Astrocyte (in vitro differentiated cells and primary cell): Measurements from ENCODE around the gene CRYBB1. TPM values are rescaled to one million over a fixed set of nuclear protein-coding genes. Genes with fewer than 3 reads are reported as not detected.

Experiments
- DNase-seq: peaks from one replicate; pipeline ENCODE4 v3.0.0-alpha.2; 2010; ENCODE audit warnings: low read depth
- FAIRE-seq: peaks from 2 replicates; lab custom pipeline; 2011; peaks lifted over from hg19 to GRCh38; lab: Jason Lieb, UNC
- H2AFZ ChIP-seq: 2 replicates; pipeline ENCODE4 v1.6.0; 2012; ENCODE audit warnings: low read depth, low read length, inconsistent platforms
- H3K27ac ChIP-seq: 2 replicates; pipeline ENCODE4 v1.5.1; 2011; ENCODE audit warnings: low read depth, low read length, inconsistent platforms
- H3K27me3 ChIP-seq: 2 replicates; pipeline ENCODE4 v1.6.0; 2011; ENCODE audit warnings: low read length, inconsistent platforms; ENCODE audit not compliant: insufficient read depth
- H3K36me3 ChIP-seq: 2 replicates; pipeline ENCODE4 v1.5.1; 2011; ENCODE audit warnings: low read length, inconsistent platforms; ENCODE audit not compliant: insufficient read depth
- H3K4me1 ChIP-seq: 2 replicates; pipeline ENCODE4 v1.5.1; 2011; ENCODE audit warnings: low read length, inconsistent platforms; ENCODE audit not compliant: insufficient read depth
- H3K4me2 ChIP-seq: 2 replicates; pipeline ENCODE4 v1.6.0; 2012; ENCODE audit warnings: low read length, inconsistent platforms
- H3K4me3 ChIP-seq: 2 replicates; pipeline ENCODE4 v1.5.1; 2011; ENCODE audit warnings: low read depth, mild to moderate bottlenecking, low read length, inconsistent platforms; ENCODE audit not compliant: insufficient read depth
- H3K79me2 ChIP-seq: 2 replicates; pipeline ENCODE4 v1.6.0; 2012; ENCODE audit warnings: mild to moderate bottlenecking, low read length, inconsistent platforms; ENCODE audit not compliant: insufficient read depth
- H3K9ac ChIP-seq: 2 replicates; pipeline ENCODE4 v1.6.0; 2012; ENCODE audit warnings: mild to moderate bottlenecking, low read length, inconsistent platforms
- H3K9me3 ChIP-seq: 2 replicates; pipeline ENCODE4 v1.5.1; 2012; ENCODE audit warnings: low read depth, mild to moderate bottlenecking, low read length, inconsistent platforms; ENCODE audit not compliant: insufficient read depth
- H4K20me1 ChIP-seq: 2 replicates; pipeline ENCODE4 v1.6.0; 2012; ENCODE audit warnings: low read length, inconsistent platforms; ENCODE audit not compliant: insufficient read depth
- H3K27ac Mint-ChIP-seq: one replicate; pipeline ENCODE4 v1.8.0; 2021; ENCODE audit warnings: mild to moderate bottlenecking, mixed read lengths; ENCODE audit not compliant: unreplicated experiment
- H3K27me3 Mint-ChIP-seq: one replicate; pipeline ENCODE4 v1.8.0; 2021; ENCODE audit warnings: low read depth, mixed read lengths; ENCODE audit not compliant: unreplicated experiment
- H3K36me3 Mint-ChIP-seq: one replicate; pipeline ENCODE4 v1.8.0; 2021; ENCODE audit warnings: low read depth, mixed read lengths; ENCODE audit not compliant: unreplicated experiment
- H3K4me1 Mint-ChIP-seq: one replicate; pipeline ENCODE4 v1.8.0; 2021; ENCODE audit warnings: low read depth, mixed read lengths; ENCODE audit not compliant: unreplicated experiment
- H3K4me3 Mint-ChIP-seq: one replicate; pipeline ENCODE4 v1.8.0; 2021; ENCODE audit warnings: mild to moderate bottlenecking, moderate library complexity, mixed read lengths; ENCODE audit not compliant: unreplicated experiment
- H3K9me3 Mint-ChIP-seq: one replicate; pipeline ENCODE4 v1.8.0; 2021; ENCODE audit warnings: mild to moderate bottlenecking, mixed read lengths; ENCODE audit not compliant: unreplicated experiment
- CTCF ChIP-seq: IDR thresholded peaks from 2 replicates; pipeline ENCODE4 v1.5.1; 2011; ENCODE audit warnings: low read depth, mild to moderate bottlenecking, inconsistent platforms, low read length, moderate library complexity; ENCODE audit not compliant: insufficient read depth
- EZH2 ChIP-seq: IDR thresholded peaks from 2 replicates; pipeline ENCODE4 v1.6.1; 2012; ENCODE audit warnings: mild to moderate bottlenecking, low read length, inconsistent platforms; ENCODE audit not compliant: insufficient read depth
- total RNA-seq: library from RNA; stranded (reverse); gene quantifications from 2 replicates; pipeline ENCODE4 v1.2.1, GENCODE V29; 2021

Gene CRYBB1
- total RNA-seq, 1 donor from 2014 or later, result not detected

DNA sequence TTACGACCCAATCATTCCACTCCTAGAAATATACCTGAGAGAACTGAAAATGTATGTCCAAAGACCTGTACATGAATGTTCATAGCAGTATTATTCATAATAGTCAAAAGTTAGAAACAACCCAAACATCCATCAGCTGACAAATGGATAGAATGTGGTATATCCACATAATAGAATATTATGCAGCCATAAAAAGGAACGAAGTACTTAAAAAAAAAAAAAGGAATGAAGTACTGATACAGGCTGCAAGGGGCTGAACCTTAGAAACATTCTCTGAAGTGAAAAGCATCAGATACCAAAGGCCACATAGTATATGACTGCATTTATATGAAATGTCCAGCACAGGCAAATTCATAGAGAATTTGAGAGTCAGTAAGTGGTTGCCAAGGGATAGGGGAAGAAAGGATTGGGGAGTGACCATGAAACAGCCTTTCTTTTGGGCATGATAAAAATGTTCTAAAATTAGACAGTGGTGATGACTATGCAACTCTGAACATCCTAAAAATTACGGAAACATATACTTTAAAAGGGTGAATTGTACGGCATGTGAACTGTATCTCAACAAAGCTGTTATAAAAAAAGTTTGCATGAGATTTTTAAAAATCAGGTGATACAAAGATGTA lies 29.7 kb downstream of the CRYBB1 start:
- TF ChIP-seq CTCF (no peak), EZH2 (no peak)

DNA sequence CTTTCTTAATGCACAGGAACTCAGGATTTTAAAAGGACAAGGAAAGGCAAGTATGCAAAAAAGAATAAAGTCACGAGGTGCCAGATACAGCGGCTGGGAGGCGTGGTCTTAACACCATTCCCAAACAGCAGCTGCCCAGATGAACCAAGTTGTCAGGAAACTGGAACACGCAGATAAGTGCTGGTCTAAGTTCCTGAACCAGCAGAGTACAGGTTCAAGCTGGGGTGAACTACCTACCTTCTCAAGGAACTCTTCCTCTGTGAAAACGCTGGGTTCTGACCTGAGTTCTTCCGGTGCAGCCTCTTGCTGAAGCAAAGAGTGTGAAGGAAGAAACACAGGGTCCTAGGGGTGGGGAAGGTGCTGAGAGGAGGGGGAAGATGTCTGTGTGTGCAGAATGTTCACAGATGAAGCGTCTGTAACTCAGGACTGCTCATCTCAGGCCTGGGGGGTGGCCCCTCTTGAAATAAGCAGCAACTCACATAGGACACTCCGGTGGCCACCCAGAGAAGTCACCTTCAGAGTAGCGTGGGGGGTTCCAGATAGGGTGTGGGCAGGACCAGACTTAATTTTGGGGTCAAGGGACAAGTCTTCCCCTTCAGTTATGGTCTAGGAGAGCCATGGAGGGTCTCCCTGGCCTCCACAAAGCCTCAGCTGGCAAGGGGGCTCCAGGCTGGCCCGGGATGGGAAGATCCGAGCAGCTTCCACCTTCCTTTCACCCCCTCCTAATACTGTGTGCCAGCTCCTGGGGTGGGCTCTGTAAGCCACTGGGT lies 31.1 kb downstream of the CRYBB1 start:
- FAIRE-seq, result no peak
- no peaks in the 10 kb centered on the region for H3K36me3 ChIP-seq
- H3K27ac Mint-ChIP-seq, result no peak overlapping the region
- H3K4me2 ChIP-seq, result no peak overlapping the region
- no peak overlapping the region for H3K9ac ChIP-seq
- H3K4me3 Mint-ChIP-seq, result no peak overlapping the region
- no peak for DNase-seq
- H3K9me3 ChIP-seq, result no peaks in the 10 kb centered on the region
- peaks cover 60% of the 10 kb centered on the region for H3K79me2 ChIP-seq
- peaks cover under 1% of the 10 kb centered on the region for H3K27me3 Mint-ChIP-seq
- H3K36me3 Mint-ChIP-seq, result peaks cover 7% of the 10 kb centered on the region
- no peak overlapping the region for H2AFZ ChIP-seq
- no peaks in the 10 kb centered on the region for H3K27me3 ChIP-seq
- peaks cover 25% of the 10 kb centered on the region for H3K4me1 Mint-ChIP-seq
- H3K27ac ChIP-seq, result no peak overlapping the region
- no peak overlapping the region for H3K4me3 ChIP-seq
- H3K4me1 ChIP-seq, result peaks cover 25% of the 10 kb centered on the region
- peaks cover 2% of the 10 kb centered on the region for H3K9me3 Mint-ChIP-seq
- peaks cover 54% of the 10 kb centered on the region for H4K20me1 ChIP-seq
- TF ChIP-seq EZH2 (no peak), CTCF (no peak)

More for the DNA sequence above, 29.7 kb downstream of the CRYBB1 start:
- Histone ChIP-seq H3K36me3 (no peaks in the 10 kb centered on the region), H2AFZ (no peak overlapping the region), H3K4me1 (peaks cover 25% of the 10 kb centered on the region), H3K4me2 (peak overlapping the region; percentile 94), H3K4me3 (no peak overlapping the region), H3K27ac (no peak overlapping the region), H3K27me3 (no peaks in the 10 kb centered on the region), H3K79me2 (peaks cover 51% of the 10 kb centered on the region), H3K9me3 (no peaks in the 10 kb centered on the region), H3K9ac (peak overlapping the region; percentile 89), H4K20me1 (peaks cover 43% of the 10 kb centered on the region)
- Mint-ChIP-seq H3K9me3 (peaks cover 2% of the 10 kb centered on the region), H3K27me3 (peaks cover 6% of the 10 kb centered on the region), H3K36me3 (peaks cover 2% of the 10 kb centered on the region), H3K27ac (peak overlapping the region; percentile 58), H3K4me1 (peaks cover 25% of the 10 kb centered on the region), H3K4me3 (peak overlapping the region; percentile 92)
- peak; percentile 72 for FAIRE-seq
- peak; percentile 24 for DNase-seq
